DND-41 (cell line): Measurements from ENCODE around the gene NDUFS2.
A peak's percentile ranks its signal among the peaks of the same experiment; 100 is the strongest.

ENCODE experiments used
- ATAC-seq: fragments of 200-7000 bp; cut with Tn5 transposase; 3 replicates; pipeline ENCODE4 v1.9.1; 2021; ENCODE audit warnings: low read depth; ENCODE audit not compliant: insufficient read depth
- DNase-seq: peaks from one replicate; pipeline ENCODE4 v3.0.0-alpha.2; 2020
- H2AFZ ChIP-seq: 2 replicates; pipeline ENCODE4 v1.6.0; 2012; ENCODE audit warnings: low read depth, low read length
- H3K27ac ChIP-seq: 2 replicates; pipeline ENCODE4 v1.5.1; 2012; ENCODE audit warnings: low read length, inconsistent platforms
- H3K27me3 ChIP-seq: fragments of 200-600 bp; sonication (generic); 2 replicates; pipeline ENCODE4 v1.6.0; 2012; ENCODE audit warnings: low read length, mild to moderate bottlenecking, inconsistent platforms; ENCODE audit not compliant: insufficient read depth, poor library complexity
- H3K36me3 ChIP-seq: 2 replicates; pipeline ENCODE4 v1.5.1; 2012; ENCODE audit warnings: low read length, inconsistent platforms; ENCODE audit not compliant: insufficient read depth
- H3K4me1 ChIP-seq: 2 replicates; pipeline ENCODE4 v1.5.1; 2012; ENCODE audit warnings: mild to moderate bottlenecking, low read length; ENCODE audit not compliant: insufficient read depth
- H3K4me2 ChIP-seq: 2 replicates; pipeline ENCODE4 v1.6.0; 2012; ENCODE audit warnings: mild to moderate bottlenecking, moderate library complexity, low read length, inconsistent platforms; ENCODE audit not compliant: insufficient read depth
- H3K4me3 ChIP-seq, 2 experiments: fragments of 200-600 bp in 1 of 2; shearing (Covaris generic) in 1 of 2; 2 replicates each; pipeline ENCODE4 v1.5.1; 2012 to 2016; ENCODE audit warnings: inconsistent platforms in 2 of 2, low read length in 2 of 2, mild to moderate bottlenecking in 2 of 2, low read depth in 1 of 2, moderate library complexity in 1 of 2
- H3K79me2 ChIP-seq: 2 replicates; pipeline ENCODE4 v1.6.0; 2012; ENCODE audit warnings: low read length, inconsistent platforms; ENCODE audit not compliant: insufficient read depth
- H3K9ac ChIP-seq: 2 replicates; pipeline ENCODE4 v1.6.0; 2012; ENCODE audit warnings: low read depth, mild to moderate bottlenecking, inconsistent platforms, low read length, moderate library complexity
- H3K9me3 ChIP-seq: 2 replicates; pipeline ENCODE4 v1.5.1; 2012; ENCODE audit warnings: low read length, moderate library complexity, mild to moderate bottlenecking, inconsistent platforms; ENCODE audit not compliant: insufficient read depth, severe bottlenecking
- H4K20me1 ChIP-seq: 2 replicates; pipeline ENCODE4 v1.6.0; 2012; ENCODE audit warnings: low read length; ENCODE audit not compliant: insufficient read depth
- CTCF ChIP-seq: IDR thresholded peaks from 2 replicates; pipeline ENCODE4 v1.5.1; 2012; ENCODE audit warnings: borderline replicate concordance, low read length, moderate library complexity, mild to moderate bottlenecking; ENCODE audit not compliant: poor library complexity, severe bottlenecking; ENCODE audit errors: extremely low read depth
- EZH2 ChIP-seq: IDR thresholded peaks from 3 replicates; pipeline ENCODE4 v1.6.1; 2012; ENCODE audit warnings: borderline replicate concordance, low read depth, mild to moderate bottlenecking, moderate library complexity, low read length, inconsistent platforms; ENCODE audit not compliant: severe bottlenecking

NDUFS2 gene

GRCh38 chr1:161216945-161217712 is 15.0 kb downstream of the NDUFS2 start:
- Histone ChIP-seq H3K27ac (no peak overlapping the region), H3K79me2 (no peaks in the 10 kb centered on the region), H3K9me3 (no peaks in the 10 kb centered on the region), H3K36me3 (peaks cover 29% of the 10 kb centered on the region), H3K4me3 (no peak overlapping the region), H3K4me1 (no peaks in the 10 kb centered on the region), H2AFZ (no peak overlapping the region), H3K9ac (no peak overlapping the region), H3K27me3 (no peaks in the 10 kb centered on the region), H4K20me1 (no peaks in the 10 kb centered on the region), H3K4me2 (no peak overlapping the region)
- no peak for TF ChIP-seq EZH2
- TF ChIP-seq CTCF: no peak
- no peak for ATAC-seq
- DNase-seq: no peak

GRCh38 chr1:161217831-161218230 is 15.7 kb downstream of the NDUFS2 start:
- Histone ChIP-seq H3K4me3 (no peak overlapping the region), H3K27ac (no peak overlapping the region), H3K79me2 (no peaks in the 10 kb centered on the region), H3K36me3 (peaks cover 22% of the 10 kb centered on the region), H3K4me2 (no peak overlapping the region), H3K4me1 (no peaks in the 10 kb centered on the region), H3K9ac (no peak overlapping the region), H2AFZ (no peak overlapping the region), H4K20me1 (no peaks in the 10 kb centered on the region), H3K27me3 (no peaks in the 10 kb centered on the region), H3K9me3 (no peaks in the 10 kb centered on the region)
- TF ChIP-seq EZH2 (no peak), CTCF (no peak)
- DNase-seq (no peak), ATAC-seq (no peak)

GRCh38 chr1:161218301-161219077 is 16.3 kb downstream of the NDUFS2 start:
- Histone ChIP-seq H4K20me1 (no peaks in the 10 kb centered on the region), H3K27ac (no peak overlapping the region), H3K79me2 (no peaks in the 10 kb centered on the region), H3K4me1 (no peaks in the 10 kb centered on the region), H3K9ac (no peak overlapping the region), H3K4me2 (no peak overlapping the region), H3K4me3 (no peak overlapping the region), H3K9me3 (no peaks in the 10 kb centered on the region), H3K27me3 (no peaks in the 10 kb centered on the region), H2AFZ (peak overlapping the region; percentile 31; the same call in 1 of the 2 replicates), H3K36me3 (peaks cover 15% of the 10 kb centered on the region)
- DNase-seq (no peak), ATAC-seq (no peak)
- TF ChIP-seq EZH2 (no peak), CTCF (no peak)
